NOMO-1 treated with dmso at 0.1 percent for 144 hours (cell line): ENCODE measurements around the gene SPG7.

Source experiments
- DNase-seq: peaks from one replicate; lab custom pipeline; 2025; ENCODE audit not compliant: unreplicated experiment; lab: John Stamatoyannopoulos, UW

SPG7 gene

DNA sequence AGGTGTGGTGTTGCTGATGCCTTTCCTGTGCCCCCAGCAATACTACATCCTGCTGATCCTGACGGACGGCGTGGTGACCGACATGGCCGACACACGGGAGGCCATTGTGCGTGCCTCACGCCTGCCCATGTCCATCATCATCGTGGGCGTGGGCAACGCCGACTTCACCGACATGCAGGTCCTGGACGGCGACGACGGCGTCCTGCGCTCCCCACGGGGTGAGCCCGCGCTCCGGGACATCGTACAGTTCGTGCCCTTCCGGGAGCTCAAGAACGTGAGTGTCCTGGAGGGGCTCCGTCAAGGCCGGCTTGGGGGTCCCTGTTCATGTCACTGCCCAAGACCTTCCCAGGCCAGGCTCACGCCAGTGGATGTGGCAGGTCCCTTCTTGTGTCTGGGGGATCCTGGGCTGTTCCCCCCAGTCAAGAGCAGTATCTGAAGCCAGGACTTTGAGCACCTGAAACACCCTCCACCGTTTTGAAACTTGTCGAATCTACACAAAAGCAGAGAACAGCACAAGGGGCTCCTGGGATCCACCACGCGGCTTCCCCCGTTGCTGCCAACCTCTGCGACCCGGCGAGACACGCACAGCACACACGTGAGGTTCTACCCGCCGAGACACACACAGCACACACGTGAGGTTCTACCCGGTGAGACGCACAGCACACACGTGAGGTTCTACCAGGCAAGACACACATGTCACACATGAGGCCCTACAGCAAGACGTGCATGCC lies 87.3 kb downstream of the SPG7 start:
- DNase-seq: no peak

DNA sequence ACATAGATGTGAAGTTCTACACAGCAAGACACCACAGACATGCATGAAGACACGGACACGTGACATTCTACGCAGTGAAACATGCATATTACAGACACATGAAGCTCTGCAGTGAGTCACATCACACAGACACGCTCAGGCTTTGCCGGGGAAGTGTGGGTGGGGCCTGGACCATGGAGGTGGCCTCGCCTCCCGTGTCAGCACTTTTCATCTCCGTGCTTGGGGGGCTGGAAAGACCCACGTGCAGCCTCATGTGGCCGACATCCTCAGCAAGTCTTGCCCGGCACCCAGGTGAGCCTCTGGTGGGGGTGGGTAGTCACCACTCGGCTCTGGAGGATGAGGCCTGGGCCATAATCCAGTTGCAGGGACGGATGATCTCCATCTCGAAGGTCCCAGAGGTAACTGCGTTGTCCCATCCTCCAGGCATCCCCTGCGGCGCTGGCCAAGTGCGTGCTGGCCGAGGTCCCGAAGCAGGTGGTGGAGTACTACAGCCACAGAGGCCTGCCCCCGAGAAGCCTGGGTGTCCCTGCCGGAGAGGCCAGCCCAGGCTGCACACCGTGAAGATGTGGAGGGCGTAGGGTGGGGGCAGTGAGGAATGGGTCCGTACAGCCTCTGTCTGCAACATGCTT lies 88.0 kb downstream of the SPG7 start:
- no peak for DNase-seq

DNA sequence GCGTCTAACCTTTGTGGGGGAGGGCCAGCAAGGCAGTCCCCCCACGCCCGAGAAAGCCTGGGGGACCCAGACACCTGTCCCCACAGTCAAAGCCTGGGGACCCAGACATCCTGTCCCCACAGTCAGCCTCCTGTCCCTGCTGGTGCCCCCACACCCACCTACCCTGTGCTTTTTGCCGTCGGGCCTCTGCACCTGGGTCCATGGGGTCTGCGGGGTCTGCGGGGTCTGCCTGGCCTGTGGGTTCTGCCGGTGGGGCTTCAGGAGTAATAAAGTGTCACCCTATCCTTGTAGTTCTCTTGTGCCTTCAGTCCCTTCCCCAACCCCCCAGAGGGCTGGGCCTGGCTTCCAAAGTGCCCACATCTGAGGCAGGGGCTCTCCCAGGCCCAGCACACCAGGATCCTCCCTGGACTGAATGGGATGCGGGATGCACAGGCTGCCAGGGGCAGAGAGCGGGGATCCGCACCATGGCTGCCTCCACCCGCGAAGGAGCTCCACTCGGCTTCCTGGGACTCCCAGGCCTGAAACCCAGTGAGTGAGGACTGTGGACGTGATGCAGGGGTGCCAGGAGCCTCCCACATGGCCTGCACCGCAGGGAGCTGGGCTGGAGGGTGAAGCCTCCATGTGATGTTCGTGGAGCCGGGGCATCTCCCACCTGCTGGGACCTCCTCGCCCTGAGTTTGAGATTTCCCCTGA lies 88.9 kb downstream of the SPG7 start:
- no peak for DNase-seq

DNA sequence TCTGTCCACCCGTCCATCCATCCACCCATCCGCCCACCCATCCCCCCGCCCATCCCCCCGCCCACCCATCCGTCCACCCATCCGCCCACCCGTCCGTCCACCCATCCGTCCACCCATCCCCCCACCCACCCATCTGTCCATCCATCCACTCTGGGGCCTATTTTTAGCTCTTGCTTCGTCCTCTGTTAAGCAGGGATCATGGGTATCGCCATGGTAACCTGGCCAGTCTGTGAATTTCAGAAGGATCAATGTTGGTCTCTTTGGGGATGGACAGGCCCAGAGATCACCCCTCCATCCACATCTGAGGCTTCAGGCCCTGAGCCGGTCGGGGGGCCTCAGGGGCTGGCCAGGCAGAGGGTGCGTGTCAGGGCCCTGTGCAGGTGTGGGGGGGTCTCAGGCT lies 90.0 kb downstream of the SPG7 start:
- no peak for DNase-seq

DNA sequence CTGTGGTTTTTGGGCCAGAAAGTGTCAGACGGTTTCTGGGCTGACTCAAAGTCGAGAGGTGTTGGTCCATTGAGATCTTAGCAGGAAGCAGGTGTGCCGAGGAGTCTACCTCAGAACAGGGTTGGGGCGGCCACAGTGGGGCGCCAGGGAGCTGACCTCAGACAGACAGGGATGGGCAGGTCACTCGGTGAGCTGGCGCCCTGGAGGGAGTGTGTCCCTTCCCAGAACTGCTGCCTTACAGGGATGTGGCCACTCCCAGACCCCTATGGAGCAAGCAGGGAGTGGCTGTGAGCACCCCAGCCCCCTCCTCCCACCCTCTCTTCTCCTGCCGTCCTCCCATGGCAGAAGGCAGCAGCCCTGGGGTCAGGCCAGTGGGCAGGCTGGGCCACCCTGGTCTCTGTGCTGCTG lies 91.3 kb downstream of the SPG7 start:
- DNase-seq: no peak

DNA sequence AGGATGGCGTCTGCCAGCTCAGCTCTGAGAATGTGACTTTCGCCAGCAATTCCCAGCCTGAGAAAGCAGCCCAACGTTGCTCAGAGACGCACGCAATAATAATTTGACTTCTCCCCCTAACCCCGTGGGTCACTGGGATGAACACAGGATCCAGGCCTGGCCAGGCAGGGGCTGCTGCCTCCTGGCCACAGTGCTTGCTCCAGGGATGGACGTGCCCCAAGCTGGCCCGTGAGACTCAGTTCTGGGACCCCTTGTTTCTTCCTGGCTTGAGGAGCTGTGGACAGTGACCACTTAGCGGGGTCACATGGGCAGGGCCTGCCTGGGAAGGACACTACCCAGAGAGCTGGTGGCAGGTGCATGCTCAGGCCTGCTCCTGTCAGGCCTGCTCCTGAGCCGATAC lies 91.7 kb downstream of the SPG7 start:
- DNase-seq: no peak

DNA sequence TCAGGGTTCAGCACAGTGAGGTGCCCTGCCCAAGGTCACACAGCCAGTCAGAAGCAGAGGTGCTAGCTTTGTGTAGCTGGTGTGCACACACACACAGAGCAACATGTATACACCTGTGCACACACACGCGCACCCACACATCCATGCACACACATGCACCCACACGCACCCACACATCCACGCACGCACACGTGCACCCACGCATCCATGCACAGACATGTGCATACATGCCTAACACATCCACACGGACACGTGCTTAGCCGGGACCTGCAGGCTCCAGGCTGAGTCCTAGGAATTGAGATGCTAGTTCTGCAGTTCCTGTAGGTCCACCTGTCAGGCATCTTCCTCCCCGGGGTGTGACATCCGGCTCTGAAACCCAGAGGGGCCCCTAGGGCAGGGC lies 92.2 kb downstream of the SPG7 start:
- DNase-seq: no peak

DNA sequence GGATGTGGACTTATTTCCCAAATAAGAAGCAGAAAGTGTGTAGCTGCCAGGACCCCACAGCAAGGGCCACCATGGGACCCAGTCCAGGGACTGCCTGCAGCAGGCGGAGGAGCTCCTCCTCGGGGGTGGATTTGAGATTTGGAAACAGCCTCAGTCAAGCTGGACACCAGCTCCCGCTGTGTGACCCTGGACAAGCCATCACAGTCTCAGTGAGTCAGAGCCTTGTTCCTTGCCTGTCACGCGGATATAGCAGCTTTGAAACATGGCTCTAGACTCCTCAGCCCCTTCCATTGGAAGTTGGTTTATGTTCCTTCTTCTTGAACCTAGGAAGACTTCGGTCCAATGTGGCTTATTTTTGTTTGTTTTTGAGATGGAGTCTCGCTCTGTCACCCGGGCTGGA lies 92.8 kb downstream of the SPG7 start:
- no peak for DNase-seq

DNA sequence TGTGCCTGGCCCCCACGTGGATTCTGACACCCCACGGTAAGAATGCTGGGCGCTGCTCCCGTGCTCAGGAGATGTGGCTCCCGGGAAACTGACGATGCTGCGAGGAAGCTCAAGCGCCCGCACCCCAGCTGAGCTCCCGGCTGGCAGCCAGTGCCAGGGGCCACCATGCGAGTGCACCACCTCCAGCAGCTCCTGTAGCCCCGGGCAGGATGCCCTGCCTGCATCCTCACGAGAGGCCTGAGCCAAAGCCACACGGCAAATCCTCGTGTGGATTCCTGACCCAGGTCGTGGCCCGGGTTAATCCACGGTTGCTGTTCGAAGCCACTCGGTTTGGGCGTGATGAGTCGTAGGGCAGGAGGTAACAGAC lies 93.7 kb downstream of the SPG7 start:
- no peak for DNase-seq

DNA sequence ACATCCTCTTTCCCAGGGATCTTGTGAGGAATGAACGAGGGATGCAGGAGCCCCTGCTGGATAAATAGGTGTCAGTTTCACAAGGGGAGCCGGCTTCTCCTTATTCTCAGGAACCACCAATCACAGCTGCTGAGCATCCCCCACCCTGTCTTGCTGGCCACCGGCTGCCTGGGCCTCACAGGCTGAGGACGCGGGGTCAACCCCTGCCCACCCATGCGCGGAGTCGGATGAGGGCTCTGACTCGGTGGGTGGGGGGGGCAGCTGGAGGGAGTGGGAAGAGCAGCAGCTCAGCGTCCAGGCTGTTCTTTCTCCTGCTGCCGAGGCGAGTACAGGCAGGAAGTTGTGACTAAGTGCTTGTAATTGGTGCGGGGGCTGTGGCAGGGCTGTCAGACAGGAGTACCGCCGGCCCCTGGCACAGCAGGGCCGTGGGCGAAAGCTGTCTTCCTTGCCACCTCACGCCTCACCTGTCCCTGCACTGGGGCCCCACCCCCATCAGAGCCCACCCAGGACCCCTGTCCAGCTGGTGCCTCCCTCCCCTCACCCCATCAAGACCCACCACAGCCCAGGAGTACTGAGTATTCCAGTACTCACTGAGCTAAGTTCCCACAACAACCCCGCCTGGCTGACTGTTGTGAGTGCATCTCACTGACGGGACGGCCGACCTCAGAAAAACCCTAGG lies 94.2 kb downstream of the SPG7 start:
- peak; percentile 36 for DNase-seq

DNA sequence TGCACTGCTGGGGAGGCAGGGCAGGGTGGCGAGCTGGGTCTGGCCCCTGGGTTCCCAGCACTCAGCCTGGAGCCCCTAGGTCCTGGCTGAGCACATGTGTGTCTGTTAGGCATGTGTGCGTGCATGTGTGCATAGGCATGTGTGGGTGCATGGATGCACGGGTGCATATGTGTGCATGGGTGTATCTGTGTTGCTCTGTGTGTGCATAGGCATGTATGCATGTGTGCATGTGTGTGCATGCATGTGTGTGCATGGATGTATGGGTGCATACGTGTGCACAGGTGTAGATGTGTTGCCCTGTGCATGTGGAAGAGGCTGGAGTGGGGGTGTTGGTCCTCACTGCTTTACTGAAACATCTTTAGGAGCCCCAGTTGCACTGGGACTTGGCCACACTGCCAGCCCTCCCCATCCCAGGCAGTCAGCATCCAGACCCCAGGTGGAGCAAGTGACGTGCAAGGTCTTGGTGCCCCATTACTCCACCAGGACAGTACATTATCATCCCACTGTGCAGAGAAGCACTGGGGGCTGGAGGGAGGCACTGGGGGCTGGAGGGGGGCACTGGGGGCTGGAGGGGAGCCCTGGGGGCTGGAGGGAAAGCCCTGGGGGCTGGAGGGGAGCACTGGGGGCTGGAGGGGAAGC lies 94.9 kb downstream of the SPG7 start:
- no peak for DNase-seq

DNA sequence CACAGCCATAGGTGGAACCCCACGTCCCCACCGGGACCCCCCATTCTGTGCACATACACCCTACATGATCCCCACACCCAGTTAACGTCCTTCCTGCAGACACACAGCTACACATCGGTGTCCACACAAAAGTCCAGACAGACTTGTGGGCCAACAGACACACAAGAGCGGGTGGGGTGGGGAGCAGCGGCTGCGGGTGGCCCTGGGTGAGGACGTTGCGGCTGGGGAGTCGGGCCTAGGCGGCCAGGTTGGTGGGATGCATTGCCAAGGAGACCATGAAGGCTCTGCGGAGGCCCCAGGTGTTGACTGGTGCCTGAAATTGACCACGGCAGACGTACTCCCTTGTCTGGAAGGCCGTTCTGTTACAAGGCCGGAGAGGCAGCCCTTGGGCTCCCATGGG lies 96.6 kb downstream of the SPG7 start:
- no peak for DNase-seq

DNA sequence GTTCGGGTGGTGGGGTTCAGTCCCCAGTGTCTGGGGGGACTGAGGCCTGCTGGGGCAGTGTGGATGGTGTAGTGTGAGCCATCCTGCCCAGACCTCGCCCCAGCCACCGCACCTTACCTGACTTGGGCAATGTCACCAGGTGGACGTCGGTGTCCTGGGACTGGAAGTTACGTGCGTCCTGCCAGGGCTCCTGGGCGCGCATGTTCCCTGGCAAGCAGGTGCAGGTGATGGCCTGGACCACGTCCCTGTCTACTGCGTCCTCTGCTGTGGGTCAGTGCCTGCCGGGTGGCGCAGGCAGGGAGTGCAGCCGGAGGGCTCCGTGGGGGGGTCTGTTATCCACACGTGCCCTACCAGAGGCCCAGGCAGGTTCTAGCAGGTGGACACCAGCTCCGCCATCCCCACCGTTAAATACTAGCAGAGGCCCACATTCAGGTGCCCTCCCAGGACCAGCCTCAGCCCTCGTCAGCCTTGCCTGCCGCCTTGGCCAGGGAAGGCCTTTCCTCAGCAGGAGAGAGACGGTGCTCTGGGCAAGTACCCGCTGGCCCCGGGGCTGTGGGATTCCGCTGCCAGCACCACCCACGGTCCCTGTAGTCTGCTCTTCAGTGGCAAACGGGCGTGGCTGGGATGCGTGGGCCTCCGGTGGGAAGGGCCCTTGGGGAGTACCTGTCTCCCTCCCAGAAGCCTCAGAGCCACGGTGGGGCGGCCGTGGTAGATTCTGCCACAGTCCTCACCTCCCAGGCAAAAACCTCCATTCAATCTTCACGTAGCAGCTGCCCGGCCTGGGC lies 97.2 kb downstream of the SPG7 start:
- DNase-seq: no peak

DNA sequence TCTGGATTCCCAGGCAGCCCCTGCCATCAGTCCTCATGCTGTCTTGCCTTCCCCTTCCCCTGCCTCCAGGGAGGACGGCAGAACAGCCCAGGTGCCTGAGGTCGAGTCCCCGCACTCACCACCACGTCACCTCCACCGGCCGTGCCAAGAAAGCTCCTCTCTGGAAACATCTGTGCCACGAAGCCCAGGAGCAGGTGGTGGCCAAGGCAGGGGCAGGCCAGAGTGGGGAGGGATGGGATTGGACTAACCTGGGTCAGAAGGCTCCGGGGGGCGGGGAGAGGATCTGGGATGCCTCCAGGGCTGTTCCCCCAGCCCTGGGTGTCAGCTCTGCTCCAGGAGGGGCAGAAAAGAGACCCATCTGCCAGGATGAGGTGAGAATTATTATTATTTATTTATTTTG lies 97.8 kb downstream of the SPG7 start:
- no peak for DNase-seq
